K562 (cell line): ENCODE data around the gene GGNBP2. TPM values are rescaled to one million over a fixed set of nuclear protein-coding genes. Genes with fewer than 3 reads are reported as not detected.

ENCODE experiments used
- HMGN3 ChIP-seq: IDR thresholded peaks from 2 replicates; pipeline ENCODE4 v1.6.1; 2011; ENCODE audit warnings: borderline replicate concordance, low read depth, mild to moderate bottlenecking, mixed read lengths, low read length; ENCODE audit not compliant: insufficient read length; ENCODE audit errors: extremely low read depth
- MCM2 ChIP-seq: fragments of 450-650 bp; IDR thresholded peaks from 2 replicates; pipeline ENCODE4 v1.6.1; 2017; ENCODE audit warnings: low read depth, mild to moderate bottlenecking
- MGA ChIP-seq: fragments of 450-650 bp; IDR thresholded peaks from 2 replicates; pipeline ENCODE4 v1.6.1; 2016; ENCODE audit warnings: mild to moderate bottlenecking, moderate library complexity
- POLR2G ChIP-seq: fragments of 200-400 bp; formaldehyde crosslinking; IDR thresholded peaks from 2 replicates; pipeline ENCODE4 v1.6.1; 2017; ENCODE audit warnings: low read depth, mild to moderate bottlenecking, antibody characterized with exemption, low read length, moderate library complexity
- RBM17 ChIP-seq: fragments of 200-400 bp; formaldehyde crosslinking; IDR thresholded peaks from 2 replicates; pipeline ENCODE4 v1.6.1; 2017; ENCODE audit warnings: low read depth, mild to moderate bottlenecking, low read length, borderline replicate concordance
- SMARCA5 ChIP-seq: fragments of 450-650 bp; IDR thresholded peaks from 2 replicates; pipeline ENCODE4 v1.6.1; 2016
- TAF15 ChIP-seq: fragments of 200-400 bp; formaldehyde crosslinking; IDR thresholded peaks from 2 replicates; pipeline ENCODE4 v1.6.1; 2017; ENCODE audit warnings: mild to moderate bottlenecking, low read depth, low read length, moderate library complexity
- ZNF347 ChIP-seq: fragments of 450-650 bp; formaldehyde crosslinking; IDR thresholded peaks from 2 replicates; pipeline ENCODE4 v1.4.0; 2020; ENCODE audit warnings: low read depth, mild to moderate bottlenecking, moderate library complexity
- polyA plus RNA-seq, 8 experiments: library from polyadenylated mRNA; depleted of rRNA in 4 of 8; stranded (reverse) in 5 of 8; unstranded in 3 of 8; fragments of >200 nt; fragmentation: Nextera tagmentation in 2 of 8; fragmentation: Illumina TruSeq in 1 of 8; extraction: Ambion mirVana in 2 of 8; extraction: Trizol in 1 of 8; gene quantifications; 2 replicates each; pipeline versions ENCODE4 v1.2.1 to v1.2.3, GENCODE V29; 2011 to 2014; ENCODE audit warnings: inconsistent platforms in 1 of 8, missing spikeins in 1 of 8
- total RNA-seq, 7 experiments: library from RNA; depleted of rRNA in 6 of 7; stranded (reverse); fragments of >200 nt in 6 of 7; fragmentation: Illumina TruSeq in 2 of 7; extraction: Trizol in 2 of 7; gene quantifications; 2 replicates each; pipeline versions ENCODE4 v1.2.1 to v1.2.3, GENCODE V29; 2011 to 2021; ENCODE audit warnings: low replicate concordance in 1 of 7

The GGNBP2 gene
- total and polyA plus RNA-seq, 9 of the 15 experiments (the other 6 are each of a cell fraction or from before 2014, with no cell fraction given) = 35.7 to 96.6 (median 64.1) TPM

GRCh38 chr17:36590082-36590481, 45.4 kb downstream of the GGNBP2 start (continued):
- TF ChIP-seq MGA = no peak
- TF ChIP-seq ZNF347 (CRISPR knock-in tag) = no peak
- TF ChIP-seq RBM17 = no peak
- TF ChIP-seq POLR2G = no peak
- no peak for TF ChIP-seq TAF15
- TF ChIP-seq SMARCA5 = no peak
- TF ChIP-seq HMGN3 = no peak
- no peak for TF ChIP-seq MCM2
